Measurements from ENCODE around the gene ZNF385D. TPM values are rescaled to one million over a fixed set of nuclear protein-coding genes. Genes with fewer than 3 reads are reported as not detected.
"Not testable (repeated sequence)": the region's sequence is repeated elsewhere in the genome, so short reads cannot be mapped to it uniquely, and the experiment has no call there.

Gene ZNF385D
- total RNA-seq, 1 donor from 2014 or later, result not detected

DNA sequence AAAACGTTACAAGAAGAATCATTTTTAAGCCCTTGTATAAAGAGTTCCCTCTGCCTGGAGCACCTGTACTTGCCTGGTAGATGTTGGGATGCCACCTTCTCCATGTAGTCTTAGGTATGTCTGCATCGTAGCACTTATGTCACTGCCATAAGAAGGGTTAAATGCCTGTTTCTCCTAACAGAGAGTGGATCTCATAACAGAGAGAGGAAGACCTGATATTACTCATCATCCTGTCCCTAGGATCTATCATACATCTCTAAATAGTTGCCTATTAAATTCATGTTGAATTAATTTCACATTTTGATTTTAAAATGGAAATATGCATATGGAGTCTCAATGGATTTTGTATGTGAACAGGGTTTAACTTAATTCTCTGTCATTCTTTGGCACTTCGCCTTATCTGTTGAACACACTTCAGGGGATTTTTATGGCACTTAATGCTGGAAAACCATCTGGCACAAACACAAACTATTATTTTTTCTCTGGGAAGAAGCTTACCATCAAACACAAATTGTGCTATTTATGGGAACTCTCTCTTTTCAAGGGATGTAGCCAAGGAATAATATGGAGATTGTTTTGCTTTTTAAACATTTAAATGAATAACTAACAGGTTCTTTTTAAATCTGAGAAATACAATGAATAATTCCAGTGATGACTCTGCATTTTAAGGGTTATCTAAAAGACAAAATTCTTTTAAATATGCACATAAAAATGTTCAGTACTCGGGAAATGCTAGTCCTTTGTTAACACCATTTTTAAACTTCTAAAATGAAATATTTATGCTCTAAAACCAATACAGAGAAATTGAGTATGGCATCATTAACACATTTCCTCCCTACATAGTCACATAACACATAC, 230.7 kb downstream of the ZNF385D start:
- intact Hi-C loops (cut with micrococcal nuclease), result no loop called here

GRCh38 chr3:21517184-21517583, 233.8 kb downstream of the ZNF385D start:
- intact Hi-C loops (cut with micrococcal nuclease), result no loop called here

- intact Hi-C loops (cut with micrococcal nuclease), result no loop called here
These were observed 235.6 kb downstream of the ZNF385D start for GRCh38 chr3:21515417-21515816.

- intact Hi-C loops (cut with micrococcal nuclease), result no loop called here
These were observed 241.1 kb downstream of the ZNF385D start for GRCh38 chr3:21509731-21510470.

GRCh38 chr3:21508246-21508645, 242.8 kb downstream of the ZNF385D start:
- intact Hi-C loops (cut with micrococcal nuclease), result no loop called here

DNA sequence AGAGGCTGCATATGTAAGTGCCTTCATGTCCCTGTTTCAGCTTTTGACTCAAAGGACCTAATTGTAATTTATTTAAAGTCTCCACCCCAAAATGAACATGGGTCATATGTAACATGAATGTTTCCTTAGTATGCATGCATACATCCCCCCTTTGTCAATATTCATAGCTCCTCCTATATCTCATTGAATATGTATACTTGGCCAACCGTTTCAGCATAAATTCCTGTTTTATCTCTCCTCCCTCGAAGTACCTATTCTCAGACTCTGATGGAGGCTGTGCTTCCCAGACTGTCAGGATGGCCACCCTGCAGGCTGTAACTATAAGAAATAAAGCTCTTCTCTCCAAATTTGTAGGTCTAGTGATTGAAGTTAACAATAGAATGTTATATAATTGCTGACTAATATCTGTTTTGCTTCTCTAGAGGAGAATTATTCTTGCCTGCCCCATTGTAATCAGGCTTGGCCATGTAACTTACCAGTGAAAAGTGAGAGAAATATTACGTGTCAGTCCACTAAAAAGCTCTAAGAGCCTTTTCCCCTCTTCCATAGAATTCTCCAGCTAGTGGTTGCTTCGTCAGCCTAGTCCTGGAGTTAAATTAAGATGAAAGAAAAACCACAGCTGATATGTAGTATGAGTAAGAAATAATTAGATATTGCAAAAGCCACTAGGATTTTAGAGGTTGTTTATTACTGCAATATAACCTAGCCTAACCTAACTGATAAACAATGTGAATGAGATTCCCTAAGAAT, 245.1 kb downstream of the ZNF385D start:
- intact Hi-C loops (cut with micrococcal nuclease), result no loop called here

GRCh38 chr3:21502656-21503055, 248.4 kb downstream of the ZNF385D start:
- intact Hi-C loops (cut with micrococcal nuclease), result no loop called here

- intact Hi-C loops (cut with micrococcal nuclease), result no loop called here
These were observed 250.2 kb downstream of the ZNF385D start for GRCh38 chr3:21500834-21501233.

DNA sequence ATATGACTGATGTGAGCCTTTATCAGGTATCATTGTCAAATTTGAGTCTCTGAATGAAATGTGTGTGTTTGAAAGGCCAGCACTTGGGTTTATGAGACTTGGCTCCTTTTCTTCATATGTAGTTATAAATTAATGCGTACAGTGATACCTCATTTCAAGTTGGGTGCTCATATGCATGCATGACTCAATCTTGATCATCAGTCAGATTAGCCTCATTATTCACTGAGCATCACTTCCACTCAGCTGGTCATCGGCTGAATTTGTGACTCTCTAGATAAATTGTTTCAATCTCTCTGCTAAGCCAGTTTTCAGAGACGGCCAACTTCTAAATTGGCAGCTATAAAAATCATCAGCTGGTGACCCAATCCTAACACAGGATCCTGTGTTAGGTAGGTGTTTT, 260.3 kb downstream of the ZNF385D start:
- intact Hi-C loops (cut with micrococcal nuclease), result not testable (repeated sequence)

DNA sequence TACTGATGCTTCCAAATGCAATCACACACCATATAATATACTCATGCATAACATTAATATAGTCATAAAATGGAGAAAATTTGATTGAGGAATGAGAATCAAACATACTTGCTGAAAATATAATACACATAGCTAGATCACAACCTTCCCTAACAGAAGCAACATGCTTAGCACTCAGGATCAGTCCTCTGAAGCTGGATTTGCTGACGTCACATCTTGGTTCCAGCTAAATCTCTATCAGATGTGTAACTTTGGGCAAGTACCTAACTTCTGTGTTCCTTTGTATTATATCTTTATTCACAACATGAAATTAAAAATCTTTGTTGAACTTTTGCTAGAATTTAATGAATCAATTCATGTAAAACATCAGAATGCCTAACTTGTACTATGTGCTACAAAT, 263.5 kb downstream of the ZNF385D start:
- intact Hi-C loops (cut with micrococcal nuclease), result no loop called here

DNA sequence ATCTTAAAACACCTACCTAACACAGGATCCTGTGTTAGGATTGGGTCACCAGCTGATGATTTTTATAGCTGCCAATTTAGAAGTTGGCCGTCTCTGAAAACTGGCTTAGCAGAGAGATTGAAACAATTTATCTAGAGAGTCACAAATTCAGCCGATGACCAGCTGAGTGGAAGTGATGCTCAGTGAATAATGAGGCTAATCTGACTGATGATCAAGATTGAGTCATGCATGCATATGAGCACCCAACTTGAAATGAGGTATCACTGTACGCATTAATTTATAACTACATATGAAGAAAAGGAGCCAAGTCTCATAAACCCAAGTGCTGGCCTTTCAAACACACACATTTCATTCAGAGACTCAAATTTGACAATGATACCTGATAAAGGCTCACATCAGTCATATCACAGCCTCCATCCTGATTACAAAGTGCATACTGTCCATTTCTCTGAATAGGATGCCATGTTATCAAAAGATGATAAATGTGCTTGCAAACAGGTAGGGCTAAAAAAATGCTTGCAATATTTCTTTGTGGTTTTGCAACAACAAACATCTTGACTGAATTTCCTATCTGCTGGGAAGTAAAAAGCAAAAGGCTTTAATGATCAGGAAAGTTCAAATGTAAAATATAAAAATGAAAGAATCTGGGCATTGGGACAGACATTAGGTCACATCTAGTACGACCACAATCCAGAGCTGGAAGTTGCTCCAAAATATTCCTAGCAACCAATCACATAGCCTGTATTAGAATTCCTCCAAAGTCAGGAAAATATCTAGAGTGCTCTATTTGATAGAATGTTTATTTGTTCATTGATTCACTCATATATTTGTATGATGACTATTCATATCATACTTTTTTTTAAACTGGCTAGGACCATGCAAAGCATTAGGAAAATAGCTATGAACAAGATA, 264.7 kb downstream of the ZNF385D start:
- intact Hi-C loops (cut with micrococcal nuclease), result not testable (repeated sequence)

DNA sequence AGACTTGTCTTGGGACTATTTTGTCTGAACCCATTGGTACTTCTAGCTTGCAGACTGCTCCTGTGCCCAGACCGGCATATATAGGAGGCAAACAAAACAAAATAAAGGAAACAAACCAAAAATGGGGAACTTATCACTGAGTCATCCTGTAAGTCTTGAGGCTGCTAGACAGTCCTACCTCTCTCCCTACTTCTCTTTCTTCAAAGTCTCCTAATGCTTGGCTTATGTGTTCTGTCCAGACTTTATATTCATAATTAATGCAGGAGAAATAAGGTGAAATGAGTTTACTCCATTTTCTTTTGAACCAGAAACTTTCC, 266.2 kb downstream of the ZNF385D start:
- intact Hi-C loops (cut with micrococcal nuclease), result no loop called here

DNA sequence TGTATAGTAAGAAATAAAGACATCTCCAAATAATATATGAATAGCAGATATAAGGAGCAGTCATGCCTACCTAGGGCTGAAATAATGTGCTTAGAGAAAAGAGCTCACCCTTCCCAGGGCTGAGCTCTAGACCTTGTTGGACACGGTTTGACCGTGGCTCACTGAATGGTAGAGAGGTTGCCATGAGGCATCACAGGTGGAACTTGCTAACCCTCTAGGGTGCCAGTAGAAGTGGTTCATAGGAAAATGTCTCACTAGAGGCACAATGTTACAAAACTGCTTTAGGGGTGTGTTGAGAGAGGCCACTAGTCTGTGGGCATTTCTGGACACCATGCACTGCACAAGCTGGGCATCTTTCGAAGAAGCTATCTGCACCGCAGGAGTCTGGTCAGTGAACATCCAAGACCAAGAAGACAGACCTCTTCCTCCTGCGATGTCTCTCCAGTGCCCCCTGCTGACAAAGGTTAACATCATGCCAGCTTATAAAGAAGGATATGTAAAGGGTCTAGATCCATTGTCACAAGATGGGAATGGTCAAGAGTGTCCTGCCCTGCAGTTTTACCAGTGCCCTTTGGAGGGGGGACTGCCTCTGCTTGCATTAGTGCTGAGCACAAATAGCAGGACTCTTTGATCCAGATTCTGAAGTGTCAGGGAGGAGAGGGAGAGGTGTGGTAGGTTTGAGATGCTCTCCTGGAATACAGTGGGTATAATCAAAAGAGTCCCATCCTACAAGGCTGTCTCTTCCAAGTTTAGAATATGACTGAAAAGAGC, 266.8 kb downstream of the ZNF385D start:
- intact Hi-C loops (cut with micrococcal nuclease), result no loop called here

GRCh38 chr3:21481991-21482390, 269.0 kb downstream of the ZNF385D start:
- intact Hi-C loops (cut with micrococcal nuclease), result no loop called here

DNA sequence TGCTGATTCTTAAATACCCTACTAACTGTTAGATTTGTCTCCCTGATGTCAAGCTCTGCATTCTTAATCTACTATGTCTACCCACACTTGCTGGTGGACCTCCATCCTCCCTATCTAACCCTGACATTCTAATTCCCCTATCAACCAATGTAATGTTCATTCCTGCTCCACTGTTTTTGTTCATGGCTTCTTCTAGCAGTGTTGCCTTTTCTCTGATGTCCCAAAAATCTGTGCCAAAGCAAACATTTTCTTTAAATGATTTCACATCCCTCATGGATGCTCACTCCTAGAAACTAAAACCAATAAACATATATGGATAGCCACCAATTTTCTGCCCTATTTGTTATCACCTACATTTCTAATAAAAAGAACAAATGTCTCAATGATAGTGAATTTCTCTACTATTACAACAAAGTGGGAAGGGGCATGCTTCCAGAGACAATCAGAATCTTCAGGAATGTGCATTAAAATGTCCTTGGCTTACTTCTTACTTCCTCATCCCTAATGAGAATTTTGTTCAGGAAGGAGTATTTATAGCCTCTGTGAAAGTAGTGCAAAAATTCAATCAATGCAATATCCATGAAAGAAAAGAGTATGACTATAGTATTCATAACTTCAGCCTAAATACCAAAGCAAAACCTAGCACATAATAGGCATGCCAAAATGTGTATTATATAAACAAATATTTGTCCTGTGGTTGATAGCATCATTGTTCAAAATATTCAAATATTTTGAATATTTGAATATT, 273.3 kb downstream of the ZNF385D start:
- intact Hi-C loops (cut with micrococcal nuclease), result no loop called here

DNA sequence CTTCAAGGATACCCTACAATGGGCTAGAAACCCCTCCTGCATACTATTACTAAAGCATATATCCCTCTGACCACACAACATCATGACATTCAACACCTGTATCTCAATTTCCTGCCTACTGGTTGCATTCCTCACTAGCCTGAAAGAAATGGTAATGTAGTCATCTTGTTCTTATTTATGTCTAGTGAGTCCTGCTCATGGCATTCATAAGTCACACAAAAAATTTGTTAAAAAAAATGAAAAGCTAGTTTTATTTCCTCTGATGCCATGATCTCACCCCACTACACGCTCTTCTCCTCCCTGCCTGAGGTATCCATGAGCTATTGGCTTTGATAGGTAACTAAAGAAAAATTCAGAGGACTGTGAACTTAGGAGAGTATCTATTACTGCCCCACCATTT, 284.5 kb downstream of the ZNF385D start:
- intact Hi-C loops (cut with micrococcal nuclease), result no loop called here

DNA sequence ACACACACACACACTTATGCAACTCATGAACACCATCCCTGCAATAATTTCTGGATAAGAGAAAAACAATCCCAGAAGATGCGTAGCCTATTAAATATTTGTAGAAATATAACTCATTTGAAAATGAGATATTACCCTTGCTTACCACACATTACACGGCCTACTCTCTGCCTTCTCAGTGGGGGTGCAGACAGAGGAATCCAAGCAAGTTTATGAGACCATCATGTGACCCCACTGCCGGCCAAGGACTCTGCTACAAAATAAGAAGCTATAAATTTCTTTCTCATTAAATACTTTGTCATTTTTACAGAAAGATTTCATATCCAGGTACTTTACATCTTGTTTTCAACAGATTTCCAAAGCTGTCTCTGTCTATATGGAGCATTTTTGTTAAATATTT, 286.3 kb downstream of the ZNF385D start:
- intact Hi-C loops (cut with micrococcal nuclease), result no loop called here

DNA sequence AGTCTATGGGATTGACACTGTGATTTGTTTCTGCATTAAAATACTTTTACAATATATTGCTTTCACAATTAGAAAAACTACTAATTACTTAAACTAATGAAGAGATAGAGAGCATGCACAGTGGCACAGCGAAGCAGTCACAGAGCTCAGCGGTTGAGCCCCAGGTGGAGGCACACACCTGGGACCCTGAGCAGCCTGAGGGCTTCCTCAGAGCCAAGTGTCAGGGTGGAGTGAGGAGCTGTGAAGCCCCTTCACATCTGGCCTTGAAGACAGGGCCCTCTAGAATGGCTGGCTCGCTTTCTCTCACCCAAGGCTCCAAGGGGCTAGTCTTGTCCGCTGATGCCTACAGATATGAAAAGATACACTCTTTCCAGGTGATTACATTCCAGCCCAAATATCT, 287.7 kb downstream of the ZNF385D start:
- intact Hi-C loops (cut with micrococcal nuclease), result no loop called here

DNA sequence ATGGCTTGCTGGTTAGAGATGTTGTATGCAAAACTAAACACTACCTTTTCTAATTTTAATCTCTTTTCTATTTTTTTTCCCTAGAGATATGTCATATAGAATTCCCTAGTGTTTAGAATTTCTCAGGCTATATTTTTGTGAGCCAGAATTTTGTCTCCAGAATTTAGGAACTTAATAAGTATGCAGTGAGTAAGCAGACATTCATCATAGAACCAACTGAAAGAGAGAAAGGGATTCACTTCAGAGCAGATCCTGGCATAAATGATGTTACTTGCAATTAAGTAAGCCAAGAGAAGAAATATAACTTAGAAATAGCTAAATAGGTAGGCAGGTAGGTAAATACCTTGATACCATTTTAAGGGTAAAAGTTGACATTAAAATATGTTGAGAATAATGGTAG, 288.9 kb downstream of the ZNF385D start:
- intact Hi-C loops (cut with micrococcal nuclease), result no loop called here

- intact Hi-C loops (cut with micrococcal nuclease), result no loop called here
These were observed 293.9 kb downstream of the ZNF385D start for GRCh38 chr3:21457084-21457483.
